NCI-H748 (cell line): ENCODE results near the gene APOH.
A peak's percentile ranks its signal among the peaks of the same experiment; 100 is the strongest.

Experiments used
- DNase-seq: peaks from one replicate; lab custom pipeline; 2025; ENCODE audit not compliant: unreplicated experiment; lab: John Stamatoyannopoulos, UW

APOH gene

DNA sequence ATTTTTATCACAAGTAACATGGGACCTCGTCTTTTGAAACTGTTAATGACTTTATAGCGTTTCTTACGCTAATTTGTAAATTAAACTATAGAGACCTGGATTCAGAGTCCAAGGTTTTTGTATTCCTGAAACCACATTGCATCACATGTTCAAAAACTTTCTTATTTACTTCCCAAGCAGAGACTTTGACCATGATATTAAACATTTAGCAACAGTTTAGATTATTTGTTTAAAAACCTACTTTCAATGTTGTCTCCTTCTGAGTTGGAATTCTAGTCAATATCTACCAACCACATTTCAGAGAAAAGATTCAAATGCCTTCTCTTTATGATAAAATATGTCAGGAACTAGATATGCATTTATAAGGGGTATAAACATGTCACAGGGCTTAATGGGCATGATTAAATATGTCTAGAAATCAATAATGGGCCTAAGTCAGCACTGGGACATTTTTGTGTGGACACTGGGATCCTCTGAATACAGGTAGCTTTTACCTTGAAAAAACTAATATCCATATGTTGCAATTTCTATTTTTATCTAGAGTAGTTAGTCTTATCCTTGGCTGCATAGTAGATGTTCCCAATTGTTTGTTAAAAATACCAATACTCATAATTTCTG is 6.3 kb upstream of the APOH start:
- DNase-seq: no peak

DNA sequence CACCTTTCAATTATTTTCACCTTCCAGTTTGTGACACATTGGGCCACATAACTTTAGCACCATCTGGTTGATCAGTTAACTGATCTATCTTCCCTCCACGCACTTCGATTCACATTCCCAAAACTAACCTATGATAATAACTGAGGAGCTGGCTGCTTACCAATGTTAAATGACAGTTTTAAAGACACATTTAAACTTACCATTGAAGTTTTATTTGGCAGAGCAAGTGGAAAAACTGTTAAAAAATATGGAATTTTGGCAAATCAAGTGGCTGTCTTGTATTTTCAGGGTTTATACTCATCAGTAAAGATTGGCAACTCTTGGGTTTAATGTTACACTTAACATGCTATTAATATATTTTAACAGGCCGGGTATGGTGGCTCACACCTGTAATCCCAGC is 5.4 kb upstream of the APOH start:
- DNase-seq: no peak

DNA sequence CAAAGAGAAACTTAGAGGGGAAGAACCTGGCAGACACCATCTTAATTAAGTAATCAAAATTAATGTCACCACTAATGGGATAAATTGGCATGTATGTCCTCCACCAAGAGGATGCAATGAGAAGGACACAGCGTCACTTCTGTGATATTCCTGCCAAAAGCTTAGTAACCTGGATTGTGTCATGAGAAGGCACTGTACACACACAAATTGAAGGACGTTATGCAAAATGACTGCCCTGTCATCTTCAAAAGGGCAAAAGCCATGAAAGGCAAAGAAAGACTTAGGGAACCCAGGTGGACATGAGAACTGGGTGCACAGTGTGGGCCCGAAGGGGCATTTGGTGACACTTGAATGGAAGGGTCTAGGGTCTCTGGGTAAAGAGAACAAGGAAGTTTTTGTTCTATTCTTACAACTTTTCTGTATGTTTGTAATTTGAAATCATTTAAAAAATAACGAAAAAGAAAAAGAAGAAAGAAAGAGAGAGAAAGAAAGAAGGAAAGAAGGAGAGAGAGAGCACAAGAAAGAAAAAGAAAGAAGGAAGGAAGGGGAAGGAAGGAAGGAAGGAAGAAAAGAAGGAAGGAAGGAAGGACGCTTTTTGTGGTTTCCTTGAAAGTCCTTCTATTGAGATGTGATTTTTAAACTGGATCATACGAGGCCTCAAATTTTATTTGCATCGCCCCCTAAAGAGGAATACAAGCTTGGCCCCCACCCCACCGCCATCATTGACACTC is 4.0 kb upstream of the APOH start:
- DNase-seq: no peak

DNA sequence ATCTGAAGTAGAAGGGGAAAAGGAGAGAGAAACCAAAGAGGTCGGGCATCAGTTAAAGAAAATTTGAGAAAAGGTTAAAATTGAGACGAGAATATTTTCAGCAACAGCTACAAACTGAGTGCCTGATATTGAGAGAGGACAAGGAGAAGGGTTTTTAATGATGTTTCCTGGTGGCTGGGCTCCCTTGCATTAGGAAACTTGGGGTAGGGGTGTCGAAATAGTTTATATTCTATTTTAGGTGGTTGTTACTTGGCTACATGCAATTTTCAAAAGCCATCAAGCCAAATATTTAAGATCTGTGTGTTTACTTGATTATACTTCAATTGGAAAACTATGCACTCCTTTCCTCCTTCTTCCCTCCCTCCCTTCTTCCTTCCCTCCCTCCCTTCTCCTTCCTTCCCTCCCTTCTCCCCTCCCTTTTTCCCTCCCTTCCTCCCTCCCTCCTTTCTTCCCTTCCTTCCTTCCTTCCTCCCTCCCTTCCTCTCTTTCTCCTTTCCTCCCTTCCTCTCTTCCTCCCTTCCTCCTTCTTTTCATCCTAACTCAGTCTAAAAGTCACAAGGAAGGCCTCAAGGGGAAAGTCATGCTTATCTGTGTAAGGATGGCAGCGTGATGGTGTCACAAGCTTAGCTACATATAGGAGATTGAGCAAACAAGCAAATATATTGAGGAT is 1.8 kb upstream of the APOH start:
- DNase-seq: no peak

DNA sequence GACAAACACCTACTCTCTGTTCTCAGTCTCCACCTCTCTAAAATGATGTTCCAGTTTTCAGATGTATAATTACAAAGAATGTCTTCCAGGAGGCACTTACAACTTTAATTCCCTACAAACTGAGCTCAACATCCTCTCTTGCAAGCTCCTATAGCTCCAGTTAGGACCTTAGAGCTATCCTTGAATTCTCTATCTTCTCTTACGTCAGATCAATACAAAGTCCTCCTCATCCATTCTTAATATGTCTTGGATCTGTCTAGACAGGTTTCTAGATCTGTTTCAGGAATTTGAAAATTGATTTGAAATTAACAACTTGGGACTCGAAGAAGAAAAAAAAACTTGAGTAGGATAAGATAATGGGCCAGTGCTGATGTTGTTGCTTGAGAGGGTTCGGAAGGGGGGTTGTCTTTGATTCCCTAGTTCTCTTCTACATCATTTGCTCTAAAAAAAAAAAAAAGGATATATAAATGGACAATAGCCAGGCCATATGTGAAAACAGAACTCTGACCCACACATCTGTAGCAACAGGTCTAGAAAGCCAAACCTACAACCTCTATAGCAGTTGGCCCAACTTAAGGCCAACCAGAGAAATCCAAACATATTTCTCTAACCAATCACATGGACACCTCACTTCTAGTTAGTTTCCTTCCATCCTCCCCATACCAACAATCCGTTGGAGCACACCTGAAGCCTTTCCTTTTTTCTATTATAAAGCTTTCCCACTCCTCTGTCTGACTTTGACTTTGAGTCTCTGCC is 746 bp upstream of the APOH start:
- no peak for DNase-seq

DNA sequence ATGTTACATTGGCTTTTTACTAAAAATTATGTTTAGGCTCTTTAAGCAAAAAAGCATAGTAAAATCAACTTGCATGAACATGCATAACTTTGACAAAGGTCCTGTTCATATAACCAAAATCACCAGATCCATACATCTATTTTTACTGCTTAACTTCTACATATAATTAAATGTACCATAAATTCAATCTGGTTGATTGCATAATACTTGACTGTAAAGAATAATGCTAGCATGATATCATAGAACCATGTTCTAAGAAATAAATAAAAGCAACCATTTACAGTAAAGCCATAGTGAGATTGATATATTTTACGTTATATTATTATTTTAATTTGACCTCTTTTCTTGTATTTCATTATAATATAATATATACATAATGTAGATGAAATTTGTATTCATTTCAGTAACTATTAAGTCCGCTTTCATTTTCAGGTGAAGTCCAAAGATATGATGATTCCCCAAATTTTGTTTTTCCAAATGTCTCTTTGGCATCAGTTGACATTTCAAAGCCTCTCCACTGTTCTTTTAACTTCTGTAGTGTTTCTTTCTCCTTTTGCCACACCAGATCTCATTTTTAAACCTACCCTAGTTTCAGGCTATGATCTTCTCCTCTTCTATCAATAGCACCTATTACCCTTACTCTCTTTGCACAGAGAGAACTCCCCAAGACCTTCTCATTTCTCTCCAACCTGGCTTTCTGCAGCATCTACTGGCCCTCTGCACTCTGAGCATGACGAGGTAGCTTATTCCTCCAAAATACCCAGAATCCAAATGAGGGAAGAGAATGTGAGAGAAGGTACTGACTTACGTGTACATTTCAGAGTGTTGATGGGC is 1.8 kb downstream of the APOH start:
- DNase-seq: no peak

DNA sequence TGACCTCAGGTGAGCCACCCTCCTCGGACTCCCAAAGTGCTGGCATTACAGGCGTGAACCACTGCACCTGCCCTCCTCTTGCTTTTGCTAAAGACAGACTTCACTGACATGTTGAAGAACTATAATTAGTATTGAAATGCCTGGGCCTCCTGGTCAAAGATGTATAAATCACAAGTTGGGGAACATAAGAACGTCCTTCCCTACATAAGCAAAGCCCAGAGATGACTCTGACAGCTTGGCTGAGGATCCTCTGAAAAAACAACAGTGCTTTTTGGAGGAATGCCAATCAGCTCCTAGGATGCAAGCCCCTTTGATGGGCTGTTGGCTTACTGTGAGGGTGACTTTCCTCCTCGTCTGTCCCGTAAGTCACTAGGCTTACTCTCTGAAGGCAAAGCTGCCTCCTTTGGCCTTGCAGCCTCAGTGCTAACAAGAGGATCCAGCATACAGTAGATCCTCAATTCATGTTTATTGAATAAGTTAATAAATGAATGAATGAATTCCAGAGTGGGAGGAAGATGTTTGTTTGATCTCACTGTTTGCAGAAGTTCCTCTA is 6.3 kb downstream of the APOH start:
- DNase-seq: peak; percentile 10

DNA sequence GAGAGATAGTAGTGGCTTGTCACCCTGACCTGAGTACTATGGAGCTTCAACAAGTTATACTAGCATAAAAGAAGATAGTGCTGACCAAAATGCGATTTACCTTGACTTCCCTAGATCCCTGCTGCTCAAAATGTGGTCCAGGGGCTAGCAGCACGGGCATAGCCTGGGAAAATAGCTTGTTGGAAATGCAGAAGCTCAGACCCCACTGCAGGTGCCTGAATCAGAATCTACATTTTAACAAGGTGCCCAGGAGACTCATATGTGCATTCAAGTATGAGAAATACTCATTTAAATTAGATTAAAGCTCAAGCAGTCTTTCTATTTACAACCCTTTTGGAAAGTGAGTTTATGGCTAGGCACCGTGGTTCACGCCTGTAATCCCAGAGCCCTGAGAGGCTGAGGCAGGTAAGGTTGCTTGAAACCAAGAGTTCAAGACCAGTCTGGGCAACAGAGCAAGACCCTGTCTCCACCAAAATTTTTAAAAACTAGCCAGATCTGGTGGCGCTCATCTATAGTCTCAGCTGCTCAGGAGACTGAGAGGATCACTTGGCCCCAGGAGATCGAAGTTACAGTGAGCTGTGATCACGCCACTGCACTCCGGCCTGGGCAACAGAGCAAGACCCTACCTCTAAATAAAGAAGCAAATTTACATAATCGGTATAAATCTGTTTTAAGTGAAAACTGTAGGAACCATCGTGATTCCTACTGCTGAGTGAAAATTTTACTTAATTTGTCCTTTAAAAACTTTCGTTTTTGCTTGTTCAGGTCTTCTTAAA is 7.3 kb downstream of the APOH start:
- no peak for DNase-seq

DNA sequence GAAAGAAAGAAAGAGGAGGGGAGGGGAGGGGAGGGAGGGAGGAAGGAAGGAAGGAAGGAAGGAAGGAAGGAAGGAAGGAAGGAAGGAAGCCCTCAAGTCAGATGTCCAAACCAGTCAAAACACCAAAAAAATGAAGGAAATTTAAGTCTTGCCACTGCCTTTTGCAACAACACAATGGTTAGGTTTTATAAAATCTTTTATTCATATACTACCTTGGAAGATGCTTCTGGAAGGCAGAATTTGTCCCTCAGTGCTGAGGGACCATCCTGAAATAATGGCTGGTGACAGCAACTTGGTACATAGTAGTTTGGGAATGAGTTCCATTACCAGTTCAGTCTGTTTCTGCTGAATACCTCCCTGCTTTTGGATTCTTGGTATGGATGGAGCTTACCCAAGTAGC is 7.9 kb downstream of the APOH start:
- DNase-seq: no peak

DNA sequence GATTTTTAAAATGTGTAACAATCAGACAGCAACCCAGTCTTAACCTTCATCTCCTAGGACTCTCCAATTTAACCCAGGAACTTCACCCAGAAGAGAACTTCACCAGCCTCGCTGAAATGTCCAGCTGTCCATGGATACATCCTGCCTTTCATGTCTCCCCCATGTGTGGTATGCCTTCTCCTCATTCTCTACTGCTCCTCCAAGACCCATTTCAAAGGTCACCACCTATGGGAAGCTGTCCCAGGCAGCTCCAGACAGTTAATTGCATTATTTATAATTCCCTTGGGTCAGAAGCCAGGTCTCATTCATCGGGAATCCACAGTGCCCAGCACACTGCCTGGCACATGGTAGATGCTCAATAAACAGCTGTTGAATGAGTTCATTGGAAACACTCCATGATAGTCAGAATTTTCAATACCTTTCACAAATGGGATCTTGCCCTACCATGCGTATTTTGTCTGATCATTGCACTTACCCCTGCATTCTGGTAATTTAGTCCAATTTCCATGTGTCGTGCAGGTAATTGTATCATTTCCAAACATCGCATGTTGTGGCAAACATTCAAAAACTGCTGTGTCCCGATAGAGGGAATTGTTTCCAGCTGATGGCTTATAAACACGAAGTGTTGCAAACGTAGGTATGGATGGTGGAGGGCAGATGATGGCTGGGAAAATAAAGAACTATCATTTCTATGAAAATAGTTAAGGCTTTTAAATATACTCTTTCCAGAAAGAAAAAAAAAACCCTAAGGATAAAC is 9.0 kb downstream of the APOH start:
- no peak for DNase-seq

DNA sequence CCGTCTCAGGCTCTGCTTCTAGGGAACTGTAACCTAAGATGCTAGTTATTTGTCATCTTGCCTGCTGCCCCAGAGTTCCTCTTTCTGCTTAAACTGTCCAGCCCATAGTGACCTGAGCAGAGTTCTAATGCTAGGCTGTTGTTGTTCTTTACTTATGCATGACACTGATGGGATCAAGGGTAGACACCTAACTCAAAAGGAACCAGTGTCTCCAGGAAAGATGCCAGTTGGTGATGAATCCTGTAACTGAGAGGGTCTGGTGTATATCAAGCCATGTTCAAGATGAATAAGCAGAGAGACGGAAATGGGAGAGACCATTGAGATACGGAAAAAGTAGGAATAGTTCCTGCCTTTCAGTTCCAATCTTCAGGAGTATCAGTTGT is 13.7 kb downstream of the APOH start:
- no peak for DNase-seq

DNA sequence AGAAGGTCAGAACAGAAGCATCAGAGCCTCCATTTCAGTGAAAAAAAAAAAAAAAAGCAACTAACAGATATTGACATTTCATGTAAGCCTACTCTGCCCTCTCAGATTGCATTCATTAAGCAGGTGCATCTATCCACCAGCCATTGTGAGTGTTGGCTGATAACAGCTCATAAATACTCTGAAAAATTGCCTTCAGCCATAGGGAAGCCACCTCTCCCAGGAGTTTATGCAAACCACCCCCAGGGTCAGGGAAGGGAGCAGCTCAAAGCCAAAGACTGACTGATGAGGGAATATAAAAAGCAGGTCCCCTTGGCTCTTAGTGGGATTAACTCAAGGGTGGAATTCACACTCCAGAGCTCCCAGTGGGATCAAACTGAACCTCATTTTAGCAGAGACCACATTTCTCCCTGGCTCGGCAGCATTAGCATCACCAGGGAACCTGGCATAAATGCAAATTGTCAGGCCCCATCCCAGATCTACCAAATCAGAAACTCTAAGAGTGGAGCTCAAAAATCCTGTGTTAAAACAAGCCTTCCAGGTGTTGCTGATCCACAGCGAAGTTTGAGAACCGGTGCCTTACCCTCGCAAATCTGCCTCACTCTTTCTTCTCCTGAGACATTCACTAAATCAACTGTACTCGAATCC is 14.2 kb downstream of the APOH start:
- peak; percentile 75 for DNase-seq

DNA sequence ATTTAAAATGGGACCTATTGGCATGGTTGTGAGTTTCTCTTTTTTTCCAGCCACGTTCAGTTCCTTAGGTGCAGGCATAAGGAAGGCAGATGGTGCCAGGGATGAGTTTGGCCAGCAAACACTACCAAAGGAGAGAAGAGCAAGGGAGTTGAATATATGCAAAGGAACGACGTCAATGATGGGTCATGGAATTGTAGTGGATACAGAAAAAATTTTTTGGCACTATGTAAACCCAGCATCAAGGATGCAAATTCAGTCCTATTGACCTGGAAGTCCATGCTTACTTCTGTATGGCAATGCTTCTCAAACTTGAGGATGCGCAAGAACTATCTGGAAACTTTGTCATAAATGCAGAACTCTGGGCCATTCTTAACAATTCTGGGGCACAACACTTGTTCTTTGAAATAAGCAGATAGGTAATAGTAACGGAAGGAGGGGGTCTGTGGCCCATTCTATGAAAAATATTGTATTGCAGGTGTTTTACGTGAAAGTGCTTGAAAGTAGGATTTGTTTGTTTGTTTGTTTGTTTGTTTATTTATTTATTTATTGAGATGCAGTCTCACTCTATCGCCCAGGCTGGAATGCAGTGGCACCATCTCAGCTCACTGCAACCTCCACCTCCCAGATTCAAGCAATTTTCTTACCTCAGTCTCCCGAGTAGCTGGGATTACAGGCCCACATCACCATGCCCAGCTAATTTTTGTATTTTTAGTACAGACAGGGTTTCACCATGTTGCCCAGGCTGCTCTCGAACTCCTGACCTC is 18.0 kb downstream of the APOH start:
- no peak for DNase-seq

DNA sequence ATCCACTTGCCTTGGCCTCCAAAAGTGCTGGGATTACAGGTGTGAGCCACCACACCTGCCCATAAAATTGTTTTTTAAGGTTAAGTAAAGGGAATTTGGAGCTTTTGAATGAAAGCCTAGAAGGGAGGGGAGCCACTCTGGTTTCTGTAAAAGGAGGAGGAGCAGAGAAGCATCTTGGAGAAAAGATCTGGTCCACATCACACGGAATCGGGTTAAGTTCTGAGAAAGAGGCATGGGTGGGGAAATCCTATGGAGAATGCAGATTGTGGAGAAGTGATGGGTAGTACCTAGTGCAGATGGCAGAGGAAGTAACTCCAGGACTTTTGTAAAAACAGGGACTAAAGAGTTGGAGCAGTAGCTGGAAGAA is 19.0 kb downstream of the APOH start:
- DNase-seq: no peak

DNA sequence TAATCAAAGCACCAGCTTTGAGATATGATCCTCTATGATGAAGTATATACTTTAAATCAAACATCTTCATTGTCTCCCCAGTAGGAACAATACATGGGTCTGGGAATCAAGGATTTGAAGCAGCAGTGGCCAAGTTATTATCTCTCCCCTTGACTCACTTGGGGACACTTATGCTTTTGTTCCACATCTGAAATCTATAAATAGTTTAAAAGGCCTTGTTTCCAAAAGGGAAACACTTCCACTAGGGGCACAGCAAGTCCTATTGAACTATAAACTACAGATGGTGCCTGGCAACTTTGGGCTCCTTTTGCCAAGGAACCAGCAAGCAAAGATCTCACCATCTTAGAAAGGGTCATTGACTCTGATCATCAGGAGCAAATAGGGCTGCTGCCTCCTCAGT is 21.3 kb downstream of the APOH start:
- DNase-seq: no peak

DNA sequence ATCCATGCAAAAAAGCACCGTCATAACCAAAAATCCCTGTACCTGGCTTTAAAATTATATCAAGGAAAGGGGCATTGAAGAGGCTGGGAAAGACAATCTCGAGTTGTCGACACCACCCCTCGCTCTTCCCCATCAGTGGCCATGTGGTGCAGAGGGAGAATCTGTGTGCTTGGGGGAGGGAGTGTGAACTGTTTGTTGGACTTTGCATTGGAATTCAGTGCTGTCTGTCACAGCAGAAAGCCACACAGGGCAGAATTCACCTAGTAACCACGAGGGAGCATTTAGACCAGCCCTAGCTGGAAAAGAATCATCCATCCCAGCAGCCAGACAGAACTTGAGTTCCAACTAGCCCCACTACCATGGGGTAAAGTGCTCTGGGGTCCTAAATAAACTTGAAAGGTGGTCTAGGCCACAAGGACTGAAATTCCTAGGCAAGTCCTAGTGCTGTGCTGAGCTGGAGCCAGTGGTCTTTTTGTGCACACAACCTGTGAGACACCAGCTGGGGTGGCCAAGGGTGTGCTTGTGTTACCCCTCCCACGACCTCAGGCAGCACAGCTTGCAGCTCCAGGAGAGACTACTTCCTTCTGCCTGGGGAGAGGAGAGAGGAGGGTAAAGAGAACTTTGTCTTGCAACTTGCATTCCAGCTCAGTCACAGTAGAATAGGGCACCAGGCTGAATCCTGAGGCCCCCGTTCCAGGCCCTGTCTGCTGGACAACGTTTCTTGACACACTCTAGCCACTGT is 25.8 kb downstream of the APOH start:
- no peak for DNase-seq

DNA sequence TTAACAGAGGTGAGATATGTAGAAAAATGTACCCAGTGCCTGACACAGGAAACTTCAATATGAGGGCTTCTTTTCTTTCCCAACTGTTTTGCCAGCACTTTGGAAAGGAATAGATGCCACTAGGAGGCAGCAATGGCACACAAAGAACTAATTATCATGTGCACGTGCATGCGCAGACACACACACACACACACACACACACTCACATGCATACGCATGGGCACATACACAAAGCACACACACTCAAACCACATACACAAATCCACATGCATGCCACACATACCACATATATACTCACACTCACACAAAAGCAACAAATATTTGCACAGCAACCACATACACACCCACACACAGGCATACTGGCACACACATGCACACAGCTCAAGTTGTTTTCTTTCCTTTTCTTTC is 28.5 kb downstream of the APOH start:
- DNase-seq: peak; percentile 79
